HG03025 (cell line): Measurements from ENCODE around the gene SHISA9.

Experiments
- ATAC-seq: cut with Tn5 transposase; IDR thresholded peaks from one replicate; pipeline ENCODE4 v1.9.1; 2021; ENCODE audit warnings: mild to moderate bottlenecking, moderate library complexity; ENCODE audit not compliant: unreplicated experiment, low FRiP score

SHISA9 gene

DNA sequence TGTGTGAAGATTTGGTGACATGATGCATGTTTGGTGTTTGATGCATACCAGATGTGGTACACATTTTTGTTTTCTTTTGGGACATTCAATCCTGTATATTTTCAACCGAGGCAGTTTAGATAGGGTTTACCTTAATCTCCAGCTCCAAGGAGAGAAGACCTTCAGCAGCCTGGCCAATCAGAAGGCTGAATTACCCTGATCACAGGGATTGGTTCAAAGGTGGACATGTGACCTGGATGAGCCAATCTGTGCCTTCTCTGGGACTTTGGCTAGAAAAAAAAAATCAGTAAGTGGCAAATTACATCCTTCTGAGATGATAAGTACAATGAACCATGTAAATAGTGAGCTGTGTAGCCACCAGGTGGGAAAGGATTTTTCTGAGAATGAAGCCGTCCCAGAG, 205.1 kb downstream of the SHISA9 start:
- no peak for ATAC-seq

DNA sequence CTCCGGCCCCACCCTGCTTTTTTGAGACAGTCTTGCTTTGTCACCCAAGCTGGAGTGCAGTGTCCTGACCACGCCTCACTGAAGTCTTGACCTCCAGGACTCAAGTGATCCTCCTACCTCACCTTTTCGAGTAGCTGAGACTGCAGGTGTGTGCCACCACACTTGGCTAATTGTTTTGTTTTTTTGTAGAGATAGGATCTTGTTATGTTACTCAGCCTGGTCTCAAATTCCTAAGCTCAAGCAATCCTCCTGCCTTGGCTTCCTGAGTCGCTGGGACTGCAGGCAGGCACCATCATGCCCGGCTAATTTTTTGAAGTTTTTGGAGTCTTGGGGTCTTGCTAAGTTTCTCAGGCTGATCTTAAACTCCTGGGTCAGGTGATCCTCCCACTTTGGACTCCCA, 206.7 kb downstream of the SHISA9 start:
- no peak for ATAC-seq

DNA sequence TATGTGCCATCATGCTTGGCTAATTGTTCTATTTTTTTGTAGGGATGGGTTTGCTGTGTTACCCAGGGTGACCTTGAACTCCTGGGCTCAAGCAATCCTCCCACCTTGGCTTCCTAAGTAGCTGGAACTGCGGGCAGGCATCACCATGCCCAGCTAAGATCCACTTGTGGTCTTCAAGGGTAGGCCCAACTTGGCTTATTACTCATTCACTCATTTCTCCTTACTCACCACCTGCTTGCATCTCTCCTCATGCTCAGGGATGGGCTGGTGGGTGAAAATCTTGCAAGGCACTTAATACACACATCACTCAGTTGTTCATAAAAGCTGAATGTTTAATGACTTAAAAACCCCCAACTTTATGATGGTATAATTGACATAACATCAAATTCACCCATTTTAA, 207.8 kb downstream of the SHISA9 start:
- ATAC-seq: no peak

DNA sequence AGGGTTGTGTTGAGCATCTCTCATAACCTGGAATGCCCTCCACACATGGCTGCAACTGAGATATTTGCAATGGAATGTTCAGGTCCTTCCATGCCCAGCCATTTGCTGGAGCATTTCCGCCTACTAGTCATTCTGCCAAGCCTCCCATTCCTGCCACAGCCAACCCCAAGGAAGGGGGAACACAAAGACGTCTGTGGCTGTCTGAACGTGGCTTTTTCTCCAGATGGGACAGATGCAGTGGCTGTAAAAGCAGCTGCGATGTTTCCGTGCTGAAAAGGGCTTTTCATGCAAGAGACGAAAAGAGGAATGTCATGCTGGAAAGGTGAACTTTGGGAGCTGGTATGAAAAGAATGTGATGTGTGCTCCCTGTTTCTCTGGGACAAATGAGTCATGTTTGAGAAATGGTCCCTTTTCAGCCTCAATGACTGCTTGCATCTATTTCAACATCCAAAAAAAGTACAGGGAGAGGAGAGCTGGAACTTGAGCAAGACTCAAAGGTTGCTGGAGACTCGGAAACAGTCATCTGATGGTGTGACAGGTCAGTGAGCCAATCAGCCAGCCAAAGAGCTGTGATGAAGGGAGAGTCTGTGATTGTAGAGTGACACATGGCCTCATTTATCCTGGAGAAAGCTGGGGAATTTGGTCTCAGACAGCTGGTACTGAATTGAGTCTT, 208.9 kb downstream of the SHISA9 start:
- ATAC-seq: no peak

DNA sequence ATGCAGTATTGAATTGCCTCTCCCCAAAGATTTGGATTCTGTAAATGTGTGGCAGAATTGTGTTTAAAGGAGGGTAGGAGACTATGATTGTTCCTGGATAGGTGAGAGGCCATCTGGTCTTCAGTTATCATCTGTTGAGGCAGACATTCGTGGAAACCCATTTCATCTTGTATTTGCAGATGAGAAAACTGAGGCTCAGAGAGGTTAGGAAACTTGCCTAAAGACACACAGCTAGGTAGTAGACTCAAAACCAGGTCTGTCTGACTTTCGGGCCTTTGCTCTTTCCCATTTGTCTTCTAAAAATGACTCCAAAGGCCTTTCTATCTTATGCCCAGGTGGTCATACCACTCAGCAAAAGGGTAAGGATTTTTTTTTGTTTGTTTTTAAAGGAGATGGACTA, 210.3 kb downstream of the SHISA9 start:
- ATAC-seq: no peak

DNA sequence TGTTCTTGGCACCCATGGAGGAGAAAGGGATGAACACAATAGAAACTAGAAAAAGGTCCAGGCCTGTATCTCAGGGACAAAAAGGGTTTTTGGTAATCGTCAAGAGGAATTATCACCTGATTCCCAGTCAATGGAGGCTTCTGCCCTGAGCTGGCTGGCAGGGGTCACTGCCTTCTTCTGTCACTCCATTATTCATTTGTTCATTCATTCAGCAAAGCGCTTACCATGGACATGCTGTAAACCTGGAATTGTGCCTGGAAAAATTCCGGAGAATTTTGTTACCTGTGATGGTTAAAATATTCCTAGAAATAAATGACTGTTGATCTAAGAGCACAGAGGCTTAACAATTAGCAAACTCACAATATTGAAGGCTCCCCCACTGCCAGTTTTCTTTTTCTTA, 212.3 kb downstream of the SHISA9 start:
- ATAC-seq: no peak

DNA sequence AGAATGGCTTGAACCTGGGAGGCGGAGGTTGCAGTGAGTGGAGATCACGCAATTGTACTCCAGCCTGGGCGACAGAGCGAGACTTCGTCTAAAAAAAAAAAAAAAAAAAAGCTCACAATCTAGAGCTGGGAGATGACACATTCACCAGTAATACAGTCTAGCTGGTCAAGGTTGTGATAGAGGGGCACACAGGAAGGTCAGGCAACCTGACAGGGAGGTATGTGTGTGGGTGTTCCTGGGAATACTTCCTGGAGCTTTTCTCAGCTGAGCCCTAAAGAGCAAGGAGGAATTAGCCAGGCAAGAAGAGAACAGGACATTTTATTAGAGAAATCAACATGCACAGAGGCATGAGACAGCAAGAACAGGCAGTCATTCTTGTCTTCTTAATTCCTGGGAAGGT, 216.7 kb downstream of the SHISA9 start:
- no peak for ATAC-seq

DNA sequence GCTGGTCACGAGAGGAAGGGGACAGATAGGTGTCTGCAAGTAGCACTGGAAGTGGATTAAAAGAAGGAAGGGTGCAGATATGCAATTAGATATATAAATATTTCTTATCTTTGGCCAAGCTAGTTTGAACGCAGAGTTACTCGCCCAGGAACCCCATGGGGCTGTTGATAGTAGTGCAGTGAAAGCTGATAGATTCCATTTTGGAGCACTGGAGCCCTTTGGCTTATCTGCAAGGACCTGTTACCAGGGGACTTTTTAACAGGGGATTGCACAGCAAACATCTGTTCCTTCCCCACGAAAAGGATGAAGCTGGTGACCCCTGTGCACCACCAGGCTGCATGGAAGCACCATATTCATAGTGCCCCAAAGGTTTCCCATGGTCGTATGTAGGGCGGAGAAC, 218.7 kb downstream of the SHISA9 start:
- no peak for ATAC-seq

DNA sequence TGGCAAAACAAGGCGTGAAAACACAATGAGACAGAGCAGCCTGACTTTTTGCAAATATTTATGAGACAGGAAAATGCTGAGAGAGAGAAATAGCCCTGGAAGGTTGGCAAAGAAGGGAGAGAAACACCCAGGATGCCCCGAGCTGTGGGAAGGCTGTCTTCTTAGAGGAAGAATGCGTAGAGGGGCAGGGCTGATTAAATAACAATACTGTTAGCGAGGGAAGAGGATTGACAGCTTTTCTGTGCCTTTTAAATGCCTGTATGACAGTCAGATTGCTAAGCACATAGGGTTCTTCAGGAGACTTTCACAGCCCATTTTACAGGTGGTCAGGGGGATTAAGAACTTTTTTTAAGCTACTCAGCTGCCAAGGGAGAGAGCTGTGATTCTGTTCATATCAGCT, 219.2 kb downstream of the SHISA9 start:
- no peak for ATAC-seq

DNA sequence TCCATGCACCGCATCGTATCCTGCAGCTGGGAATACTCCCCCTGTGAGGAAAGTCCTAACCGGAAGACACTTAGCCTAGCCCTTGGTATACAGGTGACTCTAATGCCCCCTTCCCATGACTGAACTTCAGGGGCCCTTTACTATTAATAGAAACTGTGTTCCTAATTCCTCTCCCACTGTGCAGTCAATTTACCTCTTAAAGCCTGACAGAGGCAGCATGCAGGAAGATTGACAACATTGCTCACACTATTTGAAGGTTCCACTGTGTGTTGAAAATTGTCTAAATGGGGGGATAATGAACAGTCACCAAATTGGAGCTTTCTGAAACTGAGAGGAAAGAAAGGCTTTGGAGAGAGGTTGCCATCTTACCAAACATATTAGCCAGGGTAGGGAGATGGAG, 222.6 kb downstream of the SHISA9 start:
- ATAC-seq: no peak

DNA sequence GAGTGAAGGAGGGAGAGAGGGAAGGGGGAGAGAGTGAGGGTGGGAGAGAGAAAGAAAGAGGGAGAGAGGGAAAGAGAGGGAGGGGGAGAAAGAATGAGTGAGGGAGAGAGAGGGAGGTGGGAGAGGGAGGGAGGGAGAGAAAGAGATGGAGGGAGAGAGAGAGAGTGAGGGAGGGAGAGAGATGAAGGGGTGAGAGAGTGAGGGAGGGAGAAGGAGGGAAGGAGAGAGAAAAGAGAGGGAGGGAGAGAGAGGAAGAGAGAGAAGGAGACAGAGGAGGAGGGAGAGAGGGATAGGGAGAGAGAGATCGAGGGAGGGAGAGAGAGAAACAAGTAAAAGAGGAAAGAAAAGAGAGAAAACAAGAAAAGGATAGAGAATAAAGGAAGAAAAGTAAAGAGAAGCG, 225.7 kb downstream of the SHISA9 start:
- ATAC-seq: no peak

DNA sequence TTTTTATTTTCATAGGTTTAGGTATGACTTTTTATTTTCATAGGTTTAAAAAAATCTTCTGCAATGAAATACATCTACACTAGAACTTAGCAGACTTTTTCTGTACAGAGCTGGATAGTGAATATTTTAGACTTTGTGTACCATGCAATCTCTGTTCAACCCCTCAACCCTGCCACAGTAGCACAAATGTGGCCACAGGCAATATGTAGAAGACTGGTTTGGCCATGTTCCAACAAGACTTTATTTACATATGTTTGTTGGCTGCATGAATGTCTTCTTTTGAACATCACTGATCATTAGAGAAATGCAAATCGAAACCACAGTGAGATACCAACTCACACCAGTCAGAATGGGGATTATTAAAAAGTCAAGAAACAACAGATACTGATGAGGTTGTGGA, 229.2 kb downstream of the SHISA9 start:
- no peak for ATAC-seq

DNA sequence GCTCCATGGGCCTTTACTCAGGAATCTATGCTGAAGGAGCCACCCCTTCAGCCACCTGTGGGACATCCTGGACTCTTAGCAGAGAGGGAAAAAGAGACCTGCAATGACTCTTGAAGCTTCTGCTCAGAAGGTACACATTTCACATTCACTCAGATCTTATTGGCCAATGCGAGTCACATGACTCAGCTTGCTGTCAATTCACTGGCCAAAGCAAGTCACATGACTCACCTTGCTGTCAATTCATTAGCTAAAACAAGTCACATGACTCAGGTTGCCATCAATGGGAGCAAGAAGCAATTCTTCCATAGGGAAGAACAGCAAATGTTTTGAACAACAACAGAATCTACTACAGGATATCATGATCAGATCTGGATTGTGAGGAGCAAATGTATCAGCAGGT, 233.4 kb downstream of the SHISA9 start:
- no peak for ATAC-seq

DNA sequence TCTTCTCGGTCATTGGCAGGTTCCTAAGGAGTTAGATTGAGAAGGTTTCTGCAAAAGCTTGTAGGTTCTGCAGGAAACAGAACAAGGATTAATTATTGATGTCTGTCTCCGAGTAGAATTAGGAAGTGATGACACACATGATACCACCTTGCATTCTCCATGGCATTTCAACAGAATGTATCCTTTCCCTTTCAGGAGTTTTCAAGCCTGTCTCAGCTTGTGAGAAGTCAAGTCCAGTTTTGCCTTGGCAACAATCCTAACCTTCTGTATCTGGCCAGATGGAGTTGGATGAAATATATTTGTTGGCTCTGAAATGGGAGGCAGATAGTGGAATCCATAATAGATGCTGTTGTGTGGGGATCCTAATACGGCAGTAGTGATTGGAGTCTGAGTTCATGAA, 235.5 kb downstream of the SHISA9 start:
- ATAC-seq: no peak

DNA sequence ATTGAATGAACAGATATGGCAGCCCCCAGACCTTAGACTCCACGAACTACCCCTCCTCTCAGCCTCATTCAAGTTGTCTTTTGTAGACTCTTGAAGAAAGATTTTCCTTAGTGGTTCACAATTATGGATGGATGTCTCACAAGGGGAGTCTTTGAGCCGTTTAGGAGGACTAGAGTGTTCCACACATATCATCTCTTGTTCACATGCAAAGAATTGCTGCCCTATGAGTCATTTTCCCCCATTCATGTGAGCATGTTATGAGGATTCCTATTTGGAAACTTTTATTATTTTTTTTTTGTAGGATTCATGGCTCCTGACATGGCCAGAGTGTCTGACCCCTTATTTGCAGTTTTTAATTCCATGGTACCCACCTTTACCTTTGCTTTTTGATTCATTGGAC, 237.1 kb downstream of the SHISA9 start:
- ATAC-seq: no peak

DNA sequence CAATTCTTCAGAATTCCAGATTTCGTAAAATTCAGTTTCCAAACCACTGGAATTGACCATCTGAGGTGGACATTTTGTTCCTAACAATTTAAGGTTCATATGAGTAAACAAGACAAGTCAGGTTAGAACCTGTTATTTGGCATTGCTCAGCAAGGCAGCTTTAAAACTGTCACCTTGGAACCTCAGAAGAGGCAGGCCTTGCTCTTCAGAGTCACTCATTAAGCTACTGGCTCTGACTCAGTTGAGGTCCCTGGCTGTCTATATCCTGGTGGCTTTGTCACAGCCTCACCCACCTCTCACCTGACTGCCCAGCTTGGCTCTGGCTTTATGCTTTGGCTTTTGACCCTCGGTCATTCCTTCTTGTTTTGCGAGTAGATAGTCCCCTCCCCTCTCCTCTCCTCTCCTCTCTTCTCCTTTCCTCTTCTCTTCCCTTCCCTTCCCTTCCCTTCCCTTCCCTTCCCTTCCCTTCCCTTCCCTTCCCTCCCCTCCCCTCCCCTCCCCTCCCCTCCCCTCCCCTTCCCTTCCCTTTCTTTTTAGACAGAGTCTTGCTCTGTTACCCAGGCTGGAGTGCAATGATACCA, 238.4 kb downstream of the SHISA9 start:
- no peak for ATAC-seq

DNA sequence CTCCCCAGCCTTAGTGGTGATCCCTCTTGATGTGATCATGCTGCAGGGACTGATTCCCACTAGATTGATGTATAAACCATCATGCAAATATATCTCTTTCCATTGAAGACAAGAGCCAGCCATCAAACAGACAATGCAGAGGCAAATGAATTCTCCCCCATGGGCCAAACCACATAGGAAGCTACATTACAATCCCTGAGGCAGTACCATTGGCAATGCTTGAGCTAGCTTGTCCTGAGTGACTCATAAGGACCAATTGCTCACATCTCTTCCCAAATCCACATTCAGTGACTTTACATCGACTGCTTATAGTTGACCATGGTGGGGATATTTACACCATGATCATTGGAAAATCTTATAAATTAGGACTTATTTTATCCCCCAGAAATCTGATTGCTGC, 242.2 kb downstream of the SHISA9 start:
- no peak for ATAC-seq

DNA sequence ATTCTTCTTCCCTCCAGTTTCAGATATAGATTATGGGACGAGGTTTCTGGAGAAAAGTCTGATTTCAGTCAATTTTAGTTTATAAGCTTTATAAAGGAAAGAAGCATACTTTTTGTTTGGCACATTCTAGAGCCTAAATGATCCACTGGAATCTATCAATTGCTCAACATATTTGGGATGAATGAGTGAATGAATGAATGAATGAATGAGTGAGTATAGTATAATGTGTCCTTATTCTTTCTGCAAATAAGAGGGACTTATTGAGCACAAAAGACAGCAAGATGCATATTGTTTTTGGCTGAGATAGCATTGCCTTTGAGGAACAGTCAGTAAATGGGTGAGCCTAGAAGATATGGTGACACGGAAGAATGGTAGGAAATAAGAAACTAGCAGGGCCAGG, 245.4 kb downstream of the SHISA9 start:
- ATAC-seq: no peak

DNA sequence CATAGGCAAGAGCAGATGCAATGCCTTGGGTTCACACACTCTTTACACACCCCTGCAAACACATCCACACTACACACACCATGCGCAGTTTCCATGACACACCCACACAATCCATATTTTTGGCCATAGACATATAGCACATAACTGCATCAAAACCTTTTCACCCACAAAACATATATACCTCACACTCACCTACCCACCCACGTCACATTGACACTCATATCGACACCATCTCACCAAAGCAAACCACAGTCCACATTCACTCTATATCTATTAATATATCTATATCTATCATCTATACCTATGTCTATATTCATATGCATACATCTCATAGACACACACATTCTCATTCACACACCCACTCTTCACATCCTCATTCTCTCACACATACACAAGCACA, 246.9 kb downstream of the SHISA9 start:
- no peak for ATAC-seq

DNA sequence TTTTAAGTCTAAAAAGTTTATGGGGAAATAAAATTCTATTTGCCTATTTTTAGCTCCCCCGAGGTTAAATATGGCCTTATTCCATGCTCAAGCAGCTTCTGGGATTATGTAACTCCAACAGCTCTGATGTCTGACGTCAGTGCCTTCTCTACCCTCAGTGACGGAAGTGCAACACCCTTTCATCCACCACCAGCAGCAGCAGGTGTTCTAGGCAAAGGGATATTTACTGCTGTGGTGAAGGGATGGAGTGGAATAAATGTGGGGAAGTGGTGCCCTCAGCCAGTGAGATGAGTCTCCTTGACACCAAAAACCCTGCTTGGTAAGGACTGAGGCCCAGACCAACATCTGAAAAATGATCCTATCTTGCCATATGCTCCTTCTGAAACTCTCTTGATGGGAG, 247.4 kb downstream of the SHISA9 start:
- ATAC-seq: no peak

DNA sequence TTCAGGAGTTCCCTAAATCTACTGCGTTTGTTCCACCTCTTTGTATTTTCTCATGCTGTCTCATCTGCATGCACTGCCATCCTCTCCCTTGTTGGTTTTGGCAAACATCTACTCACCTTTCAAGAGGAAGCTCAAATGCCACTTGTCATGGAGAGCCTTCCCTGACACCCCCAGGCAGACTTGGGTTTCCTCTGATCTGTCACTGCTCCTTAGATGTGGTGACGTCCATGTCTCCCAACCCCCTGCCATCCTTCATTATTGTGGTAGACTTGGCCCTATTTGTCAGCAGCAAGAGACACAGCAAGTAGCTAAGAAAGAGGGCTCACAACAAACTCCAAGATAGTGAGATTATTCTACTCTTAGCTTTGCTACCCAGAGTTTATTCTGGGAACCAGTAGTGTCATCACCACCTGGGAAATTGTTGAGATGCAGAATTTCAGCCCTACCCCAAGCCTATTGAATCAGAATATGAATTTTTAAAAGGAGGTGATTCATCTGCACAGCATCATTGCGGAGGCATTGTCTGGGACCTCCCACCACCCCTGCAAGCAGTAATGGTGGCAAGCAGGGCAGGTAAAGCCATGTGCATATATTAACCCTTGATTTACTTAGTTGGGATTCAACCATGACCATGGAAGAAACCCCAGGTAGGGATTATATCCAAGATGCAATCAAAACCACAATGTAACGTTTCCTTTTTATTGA, 248.9 kb downstream of the SHISA9 start:
- no peak for ATAC-seq

DNA sequence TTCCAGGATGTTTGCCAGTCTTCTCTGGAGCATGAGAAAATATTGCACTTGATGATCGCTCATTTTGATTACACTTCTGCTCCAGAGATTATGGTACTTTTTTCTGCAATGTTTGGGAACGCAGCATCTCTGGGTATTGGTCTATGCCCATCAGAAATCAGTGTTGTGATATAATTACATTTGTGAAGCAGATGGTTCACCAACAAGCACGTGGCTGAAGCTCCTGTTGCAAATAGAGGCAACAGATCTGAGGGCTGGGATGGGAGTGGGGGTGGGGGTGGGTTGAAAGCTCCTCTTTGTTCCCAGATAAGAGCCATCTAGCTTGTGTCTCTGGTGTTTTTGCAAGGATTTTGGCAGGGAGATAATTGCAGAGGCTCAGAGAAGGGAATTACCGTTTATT, 252.3 kb downstream of the SHISA9 start:
- ATAC-seq: no peak
